Caco-2 (cell line): ENCODE data around the gene PIGS. TPM values are rescaled to one million over a fixed set of nuclear protein-coding genes. Genes with fewer than 3 reads are reported as not detected.

Experiments used
- BruUV-seq: library from RNA; stranded (reverse); fragments of 400-500 nt; replicated peaks from 2 replicates; lab custom pipeline; 2021; lab: Mats Ljungman, UMichigan
- CTCF ChIA-PET: fragments of 300-600 bp; sonication (Branson Sonifier 250); formaldehyde crosslinking; loops from one replicate; lab custom pipeline; 2022; ENCODE audit warnings: antibody characterized with exemption; lab: Charles Lee
- POLR2A ChIA-PET: fragments of 300-600 bp; sonication (Branson Sonifier 250); formaldehyde crosslinking; loops from one replicate; lab custom pipeline; 2022; ENCODE audit warnings: antibody characterized with exemption; lab: Charles Lee
- DNase-seq, 2 experiments: peaks; one replicate each; pipeline versions ENCODE4 v3.0.0 to v3.0.0-alpha.2; 2020 to 2022
- H3K27me3 ChIP-seq: replicated peaks from 2 replicates; pipeline ENCODE4 v1.6.0; 2011; ENCODE audit warnings: low read length; ENCODE audit not compliant: control insufficient read depth, insufficient read depth
- H3K36me3 ChIP-seq: 2 replicates; pipeline ENCODE4 v1.5.1; 2011; ENCODE audit warnings: low read length; ENCODE audit not compliant: control insufficient read depth, insufficient read depth
- H3K4me1 ChIP-seq: fragments of 250-450 bp; sonication (Bioruptor Pico); 2 replicates; pipeline ENCODE4 v1.5.1; 2020; ENCODE audit warnings: mild to moderate bottlenecking
- H3K4me3 ChIP-seq: 2 replicates; pipeline ENCODE4 v1.5.1; 2011; ENCODE audit warnings: low read depth, mild to moderate bottlenecking, control low read depth, low read length
- H3K9me3 ChIP-seq: fragments of 250-450 bp; sonication (Bioruptor Pico); 2 replicates; pipeline ENCODE4 v1.5.1; 2020; ENCODE audit warnings: mild to moderate bottlenecking, moderate library complexity
- H3K27ac Mint-ChIP-seq: one replicate; pipeline ENCODE4 v1.8.0; 2022; ENCODE audit warnings: mixed read lengths; ENCODE audit not compliant: unreplicated experiment
- H3K27me3 Mint-ChIP-seq: one replicate; pipeline ENCODE4 v1.8.0; 2022; ENCODE audit warnings: mixed read lengths; ENCODE audit not compliant: insufficient read depth, unreplicated experiment
- H3K36me3 Mint-ChIP-seq: one replicate; pipeline ENCODE4 v1.8.0; 2022; ENCODE audit warnings: mild to moderate bottlenecking, mixed read lengths; ENCODE audit not compliant: insufficient read depth, unreplicated experiment
- H3K4me1 Mint-ChIP-seq: one replicate; pipeline ENCODE4 v1.8.0; 2022; ENCODE audit warnings: low read depth, mixed read lengths; ENCODE audit not compliant: unreplicated experiment
- H3K4me3 Mint-ChIP-seq: one replicate; pipeline ENCODE4 v1.8.0; 2022; ENCODE audit warnings: mild to moderate bottlenecking, moderate library complexity, mixed read lengths; ENCODE audit not compliant: unreplicated experiment
- H3K9me3 Mint-ChIP-seq: one replicate; pipeline ENCODE4 v1.8.0; 2022; ENCODE audit warnings: mixed read lengths; ENCODE audit not compliant: unreplicated experiment
- intact Hi-C: fragments of 100-400 bp; cut with micrococcal nuclease; formaldehyde crosslinking; loops from one replicate; pipeline ENCODE4 v1.10.0; 2022; ENCODE audit not compliant: unreplicated experiment
- total RNA-seq: library from RNA; stranded (reverse); gene quantifications from 2 replicates; pipeline ENCODE4 v1.2.3, GENCODE V29; 2022
- TF ChIP-seq, protein P1 (sequence below), 2 experiments: fragments of 200-600 bp in 1 of 2; IDR thresholded peaks; 1 replicate in 1 of 2; 2 replicates in 1 of 2; pipeline versions ENCODE4 v1.5.1 to v1.8.0; 2011 to 2022; ENCODE audit warnings: antibody characterized with exemption in 1 of 2, control low read depth in 1 of 2, inconsistent platforms in 1 of 2, low read depth in 1 of 2, low read length in 1 of 2, mild to moderate bottlenecking in 1 of 2, moderate library complexity in 1 of 2; ENCODE audit not compliant: insufficient read depth in 1 of 2, severe bottlenecking in 1 of 2, unreplicated experiment in 1 of 2

Gene PIGS
- total RNA-seq, 1 experiment from 2014 or later: 99.6 TPM

DNA sequence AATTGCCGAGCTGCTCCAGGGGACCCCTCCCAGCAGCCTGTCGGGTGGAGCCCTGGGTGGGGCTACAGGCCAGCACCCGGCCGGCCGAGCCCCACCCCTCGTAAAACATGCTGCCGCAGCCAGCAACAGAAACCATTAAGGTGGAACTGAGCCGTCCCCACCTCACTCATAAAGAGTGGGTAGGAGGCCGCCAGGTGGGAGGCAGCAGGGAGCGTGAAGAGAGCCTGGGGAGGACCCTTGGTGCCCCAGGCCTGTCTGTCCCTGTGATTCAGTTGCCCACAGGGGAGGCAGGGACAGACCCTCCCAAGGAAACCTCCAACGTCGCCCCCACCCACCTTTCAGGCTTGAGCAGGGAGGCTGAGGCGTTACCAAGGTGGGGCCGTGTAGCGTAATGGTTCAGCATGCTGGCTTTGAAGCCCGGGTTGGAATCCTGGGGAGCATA lies 56.7 kb downstream of the PIGS start:
- intact Hi-C loops: no loop called here
- CTCF ChIA-PET: no interaction called here
- Mint-ChIP-seq H3K4me1 (no peaks in the 10 kb centered on the region), H3K36me3 (no peaks in the 10 kb centered on the region), H3K4me3 (no peak overlapping the region), H3K9me3 (no peaks in the 10 kb centered on the region), H3K27ac (no peak overlapping the region), H3K27me3 (no peaks in the 10 kb centered on the region)
- no peak for DNase-seq
- BruUV-seq: no TSS peak
- TF ChIP-seq, protein P1, sequence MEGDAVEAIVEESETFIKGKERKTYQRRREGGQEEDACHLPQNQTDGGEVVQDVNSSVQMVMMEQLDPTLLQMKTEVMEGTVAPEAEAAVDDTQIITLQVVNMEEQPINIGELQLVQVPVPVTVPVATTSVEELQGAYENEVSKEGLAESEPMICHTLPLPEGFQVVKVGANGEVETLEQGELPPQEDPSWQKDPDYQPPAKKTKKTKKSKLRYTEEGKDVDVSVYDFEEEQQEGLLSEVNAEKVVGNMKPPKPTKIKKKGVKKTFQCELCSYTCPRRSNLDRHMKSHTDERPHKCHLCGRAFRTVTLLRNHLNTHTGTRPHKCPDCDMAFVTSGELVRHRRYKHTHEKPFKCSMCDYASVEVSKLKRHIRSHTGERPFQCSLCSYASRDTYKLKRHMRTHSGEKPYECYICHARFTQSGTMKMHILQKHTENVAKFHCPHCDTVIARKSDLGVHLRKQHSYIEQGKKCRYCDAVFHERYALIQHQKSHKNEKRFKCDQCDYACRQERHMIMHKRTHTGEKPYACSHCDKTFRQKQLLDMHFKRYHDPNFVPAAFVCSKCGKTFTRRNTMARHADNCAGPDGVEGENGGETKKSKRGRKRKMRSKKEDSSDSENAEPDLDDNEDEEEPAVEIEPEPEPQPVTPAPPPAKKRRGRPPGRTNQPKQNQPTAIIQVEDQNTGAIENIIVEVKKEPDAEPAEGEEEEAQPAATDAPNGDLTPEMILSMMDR (IDR thresholded peaks at IDR 0.05; ENCODE audit: insufficient read depth in 1 of 2, low read depth in 1 of 2, low read length in 1 of 2, severe bottlenecking in 1 of 2, unreplicated experiment in 1 of 2): no peak
- H3K4me3 ChIP-seq: no peak overlapping the region
- H3K36me3 ChIP-seq: no peaks in the 10 kb centered on the region
- no peaks in the 10 kb centered on the region for H3K27me3 ChIP-seq
- POLR2A ChIA-PET: no interaction called here
- peaks cover 10% of the 10 kb centered on the region for H3K9me3 ChIP-seq
- no peaks in the 10 kb centered on the region for H3K4me1 ChIP-seq

DNA sequence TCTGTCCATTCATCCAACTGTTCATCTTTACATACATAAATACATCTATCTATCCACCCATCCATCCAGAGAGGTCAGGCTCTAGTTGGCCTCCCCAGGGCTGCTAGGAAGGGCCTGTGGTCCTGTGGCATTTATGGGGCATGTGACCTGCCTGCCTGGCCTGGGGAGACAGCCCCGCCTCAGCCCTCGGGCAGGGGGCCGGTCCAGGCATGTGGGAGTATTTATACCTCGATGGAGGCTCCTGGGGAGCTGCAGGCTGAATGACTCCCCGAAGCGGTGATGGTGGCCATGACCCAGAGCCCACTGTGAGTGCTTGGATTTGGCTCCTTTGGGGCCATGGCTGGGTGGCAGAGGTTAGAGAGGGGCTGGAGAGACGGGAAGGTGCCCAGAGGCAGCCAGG lies 57.8 kb downstream of the PIGS start:
- BruUV-seq: no TSS peak
- no peaks in the 10 kb centered on the region for H3K36me3 ChIP-seq
- H3K4me1 Mint-ChIP-seq: no peaks in the 10 kb centered on the region
- intact Hi-C loops: no loop called here
- TF ChIP-seq, protein P1 (IDR thresholded peaks at IDR 0.05; ENCODE audit: insufficient read depth in 1 of 2, low read depth in 1 of 2, low read length in 1 of 2, severe bottlenecking in 1 of 2, unreplicated experiment in 1 of 2): no peak
- H3K27me3 ChIP-seq: no peaks in the 10 kb centered on the region
- H3K27ac Mint-ChIP-seq: no peak overlapping the region
- H3K36me3 Mint-ChIP-seq: no peaks in the 10 kb centered on the region
- H3K27me3 Mint-ChIP-seq: no peaks in the 10 kb centered on the region
- POLR2A ChIA-PET: no interaction called here
- peaks cover 10% of the 10 kb centered on the region for H3K9me3 ChIP-seq
- no peak overlapping the region for H3K4me3 ChIP-seq
- H3K9me3 Mint-ChIP-seq: no peaks in the 10 kb centered on the region
- no peak overlapping the region for H3K4me3 Mint-ChIP-seq
- CTCF ChIA-PET: no interaction called here
- no peaks in the 10 kb centered on the region for H3K4me1 ChIP-seq
- no peak for DNase-seq

GRCh38 chr17:28511858-28512461 lies 59.4 kb downstream of the PIGS start:
- no peaks in the 10 kb centered on the region for H3K4me1 Mint-ChIP-seq
- H3K36me3 Mint-ChIP-seq: no peaks in the 10 kb centered on the region
- Histone ChIP-seq H3K4me1 (no peaks in the 10 kb centered on the region), H3K27me3 (no peaks in the 10 kb centered on the region), H3K36me3 (no peaks in the 10 kb centered on the region), H3K4me3 (no peak overlapping the region), H3K9me3 (peaks cover 10% of the 10 kb centered on the region)
- H3K27ac Mint-ChIP-seq: no peak overlapping the region
- ChIA-PET POLR2A (no interaction called here), CTCF (interaction anchor here (0.5 to 1.1 kb wide), 2 partner anchors 13 to 311 kb away, joined by 3 to 4 read pairs; no protein-coding TSS in a partner anchor)
- no peaks in the 10 kb centered on the region for H3K27me3 Mint-ChIP-seq
- H3K4me3 Mint-ChIP-seq: no peak overlapping the region
- intact Hi-C loops: no loop called here
- no peak for DNase-seq
- BruUV-seq: no TSS peak
- TF ChIP-seq, protein P1 (IDR thresholded peaks at IDR 0.05; ENCODE audit: insufficient read depth in 1 of 2, low read depth in 1 of 2, low read length in 1 of 2, severe bottlenecking in 1 of 2, unreplicated experiment in 1 of 2): no peak
- no peaks in the 10 kb centered on the region for H3K9me3 Mint-ChIP-seq
